Measurements from ENCODE around the gene OCA2.
"Not testable (repeated sequence)": the region's sequence is repeated elsewhere in the genome, so short reads cannot be mapped to it uniquely, and the experiment has no call there.

Gene OCA2

GRCh38 chr15:27762471-27762870 is 336.6 kb downstream of the OCA2 start:
- DNase-seq = no peak

DNA sequence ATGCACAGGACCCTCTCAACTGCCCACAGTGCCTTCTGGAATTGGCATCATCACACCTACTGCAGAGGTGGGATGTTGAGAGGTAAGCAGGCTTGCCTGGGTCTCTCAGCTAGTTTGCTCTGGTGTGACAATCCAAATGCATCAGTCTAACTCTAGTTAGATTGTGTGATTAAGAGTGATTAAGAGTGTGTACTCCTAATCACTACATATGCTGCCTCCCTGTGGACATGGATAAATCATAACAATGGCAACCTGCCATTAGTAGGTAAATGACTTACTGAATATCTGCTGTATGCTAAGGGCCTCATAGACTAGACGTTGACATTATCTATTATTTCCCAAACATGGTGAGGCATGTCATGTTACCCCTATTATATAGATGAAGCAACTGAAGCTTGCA is 342.1 kb downstream of the OCA2 start:
- no peak for DNase-seq

DNA sequence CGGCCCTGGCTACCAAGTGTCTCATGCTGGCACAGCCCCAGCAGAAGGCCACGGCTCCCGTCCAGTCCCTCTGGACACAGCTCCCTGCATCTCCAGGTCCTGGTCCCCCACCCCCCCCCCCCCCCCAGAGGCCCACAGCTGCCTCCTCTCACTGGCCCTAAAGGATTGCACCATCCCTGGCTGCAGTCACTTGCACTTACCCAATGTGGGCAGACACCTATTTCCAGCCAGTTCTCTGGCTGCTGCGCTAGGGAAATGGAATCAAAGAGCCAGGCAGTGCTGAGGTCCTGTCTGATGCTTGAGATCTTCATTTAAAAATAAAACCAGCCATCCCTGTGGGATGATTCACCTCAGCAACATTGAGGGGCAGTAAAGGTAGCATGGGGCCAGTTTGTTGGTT is 346.4 kb downstream of the OCA2 start:
- DNase-seq = no peak

DNA sequence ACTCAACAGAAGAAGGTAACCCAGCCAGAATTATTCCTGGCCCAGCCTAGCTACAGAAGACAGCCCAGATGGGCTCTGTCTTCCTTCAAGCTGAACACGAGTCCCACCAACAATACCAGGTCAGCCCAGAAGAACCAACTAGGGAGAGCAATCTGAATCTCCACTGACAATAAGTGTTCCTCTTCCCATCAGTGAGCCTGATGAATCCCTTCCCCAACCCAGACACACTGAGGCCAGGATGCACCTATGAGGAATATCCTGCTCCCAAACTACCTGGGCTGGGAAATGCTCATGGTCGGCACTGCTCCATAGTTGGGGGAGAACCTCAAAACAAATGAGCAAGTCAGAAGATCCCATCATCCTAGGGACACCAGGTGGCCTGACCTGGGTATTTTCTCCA is 351.1 kb downstream of the OCA2 start:
- no peak for DNase-seq

DNA sequence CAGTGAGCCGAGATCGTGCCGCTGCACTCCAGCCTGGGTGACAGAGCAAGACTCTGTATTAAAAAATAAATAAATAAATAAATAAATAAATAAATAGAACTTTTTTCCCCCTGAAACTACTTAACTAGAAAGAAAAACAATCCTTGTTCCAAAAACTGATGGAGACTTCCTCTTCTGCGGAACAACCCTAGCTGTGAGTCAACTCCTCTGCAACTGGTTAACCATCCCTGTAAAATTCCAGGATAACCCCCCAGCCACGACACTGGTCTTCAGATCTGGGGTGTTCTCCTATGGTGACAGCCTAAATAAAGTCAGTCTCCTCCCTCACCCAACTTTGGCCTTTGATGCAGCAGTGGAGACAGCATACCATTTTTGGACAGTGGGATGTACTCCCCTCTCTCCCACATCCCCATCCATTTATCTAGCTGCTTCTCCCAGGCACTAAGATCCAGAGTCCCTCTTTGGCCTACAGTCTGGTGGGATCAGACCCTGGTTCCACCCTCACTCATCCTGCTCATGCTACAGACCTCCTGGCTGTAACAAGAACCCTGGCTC is 352.6 kb downstream of the OCA2 start:
- DNase-seq = no peak

DNA sequence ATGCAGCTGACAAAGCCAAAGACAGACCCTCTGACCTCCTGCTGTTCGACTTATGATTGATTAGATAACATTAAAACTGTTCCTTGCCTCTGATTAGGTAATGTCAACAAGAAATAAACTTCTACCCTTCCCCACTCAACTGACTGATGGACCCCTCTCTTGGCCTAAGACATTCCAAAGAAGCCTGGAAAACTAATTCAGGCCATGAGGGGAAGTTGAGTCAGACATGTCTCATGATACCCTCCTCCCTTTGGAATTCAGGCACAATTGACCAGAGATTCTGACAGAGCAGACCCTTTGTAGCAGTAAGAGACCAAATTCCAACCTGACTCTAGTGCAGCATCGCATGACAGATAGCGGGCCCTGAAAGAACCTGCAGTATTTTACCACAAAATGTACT is 354.5 kb downstream of the OCA2 start:
- DNase-seq = no peak

- DNase-seq = no peak
Observed at GRCh38 chr15:27743638-27744037, 355.5 kb downstream of the OCA2 start.

- no peak for DNase-seq
Observed at GRCh38 chr15:27742751-27743477, 356.2 kb downstream of the OCA2 start.

DNA sequence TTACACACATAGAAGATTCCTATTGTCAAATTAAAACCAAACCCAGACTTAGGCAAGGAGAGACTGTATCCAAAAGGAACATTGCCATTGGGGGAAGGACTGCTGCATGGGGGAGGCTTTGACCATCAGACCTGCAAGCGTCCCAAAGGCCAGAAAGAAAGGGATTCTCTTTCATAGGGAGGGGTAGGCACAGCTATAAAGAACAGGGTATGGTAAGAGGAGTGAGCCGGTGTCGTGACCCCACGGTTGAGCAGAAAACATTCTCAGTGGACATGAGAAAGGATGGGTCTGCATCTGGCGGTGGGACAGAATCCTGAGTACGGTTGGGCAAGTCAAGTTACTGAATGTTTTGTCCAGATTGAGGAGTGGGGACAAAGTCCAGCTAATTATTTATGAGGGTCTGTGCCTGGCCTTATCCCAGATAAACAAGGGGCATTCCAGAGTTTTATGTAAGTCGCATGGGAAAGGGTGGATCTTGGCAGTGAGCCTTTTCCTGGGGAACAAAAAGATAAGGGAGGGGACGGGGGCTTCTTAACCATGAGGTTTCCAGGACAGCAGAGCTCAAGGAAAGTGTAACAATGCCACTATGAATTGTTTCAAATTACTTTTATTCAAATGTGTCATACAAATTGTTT is 357.8 kb downstream of the OCA2 start:
- no peak for DNase-seq

- no peak for DNase-seq
Observed at GRCh38 chr15:27734785-27735495, 364.2 kb downstream of the OCA2 start.

DNA sequence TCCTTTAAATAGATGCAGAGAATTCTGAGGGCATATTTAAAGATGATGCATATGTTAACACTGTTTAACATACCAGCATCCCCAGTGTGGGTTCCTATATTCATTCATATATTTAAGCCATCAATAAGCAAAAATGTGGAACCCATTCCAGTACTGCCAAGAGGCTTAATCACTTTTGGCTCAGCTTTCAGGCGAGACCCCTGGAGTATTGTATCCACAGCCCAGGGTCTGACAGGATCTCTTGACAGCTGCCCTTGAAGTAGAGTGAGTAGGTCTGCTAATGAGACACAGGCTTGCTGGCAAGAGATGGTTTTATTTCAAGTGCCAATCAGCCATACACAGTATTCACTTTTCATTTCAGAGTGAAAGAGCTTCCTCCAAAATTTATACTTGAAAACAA is 367.3 kb downstream of the OCA2 start:
- no peak for DNase-seq

- DNase-seq = no peak
Observed at GRCh38 chr15:27730868-27731267, 368.2 kb downstream of the OCA2 start.

DNA sequence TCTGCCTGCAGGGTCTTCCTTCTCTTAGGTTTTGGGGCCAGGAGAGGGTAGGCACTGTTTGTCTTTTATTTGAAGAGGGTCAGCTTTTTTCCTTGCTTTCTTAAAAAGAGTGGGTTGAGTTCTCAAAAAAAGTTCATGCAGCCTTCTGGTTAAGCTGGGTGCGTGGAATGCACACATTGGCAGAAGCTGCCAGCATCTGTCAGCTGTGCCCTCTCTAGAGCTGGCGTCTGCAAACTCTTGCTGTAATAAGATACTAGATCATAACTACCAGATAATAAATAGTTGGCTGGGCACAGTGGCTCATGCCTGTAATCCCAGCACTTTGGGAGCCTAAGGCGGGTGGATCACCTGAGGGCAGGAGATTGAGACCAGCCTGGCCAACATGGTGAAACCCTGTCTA is 373.4 kb downstream of the OCA2 start:
- no peak for DNase-seq

- DNase-seq = no peak
Observed at GRCh38 chr15:27723821-27724220, 375.3 kb downstream of the OCA2 start.

DNA sequence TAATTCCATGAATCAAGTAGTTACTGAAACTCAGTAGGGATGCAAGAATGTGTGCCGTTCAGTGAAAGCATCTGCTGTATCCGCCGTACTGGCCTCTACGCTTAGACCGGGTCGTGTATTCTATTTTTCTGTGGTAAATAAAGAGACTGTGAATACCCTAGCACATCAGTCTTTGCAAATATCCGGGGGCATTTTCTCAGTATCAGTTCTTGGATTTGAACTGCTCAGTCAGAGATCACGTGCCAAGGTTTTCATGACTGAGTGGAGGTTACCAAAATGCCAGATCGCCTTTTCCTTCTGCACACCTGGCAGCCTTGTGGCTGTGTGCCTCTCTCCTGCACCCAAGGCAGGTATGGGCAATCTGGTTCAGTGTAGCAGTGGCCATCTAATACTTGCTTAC is 377.0 kb downstream of the OCA2 start:
- DNase-seq = no peak

DNA sequence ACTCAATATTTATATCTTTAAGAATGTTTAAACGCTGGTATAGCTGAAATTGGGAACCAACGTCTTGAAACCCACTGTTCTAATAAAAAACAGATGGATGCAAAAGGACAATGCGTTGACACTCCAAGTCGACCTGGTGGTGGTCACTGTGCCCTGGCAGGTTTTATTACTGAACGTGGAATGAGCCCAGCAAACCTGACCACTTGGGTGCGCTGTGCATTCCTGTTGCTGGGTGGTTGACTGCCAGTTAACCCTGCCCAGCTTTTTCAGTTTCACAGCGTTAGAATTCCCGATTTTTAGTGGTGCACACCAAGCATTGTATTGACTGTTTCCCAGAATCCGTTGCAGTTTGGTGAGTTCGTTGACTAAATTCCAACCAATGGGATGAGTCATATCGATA is 384.4 kb downstream of the OCA2 start:
- DNase-seq = no peak

- not testable (repeated sequence) for DNase-seq
Observed at GRCh38 chr15:27713850-27714249, 385.3 kb downstream of the OCA2 start.

GRCh38 chr15:27707257-27707656 is 391.9 kb downstream of the OCA2 start:
- DNase-seq = no peak

DNA sequence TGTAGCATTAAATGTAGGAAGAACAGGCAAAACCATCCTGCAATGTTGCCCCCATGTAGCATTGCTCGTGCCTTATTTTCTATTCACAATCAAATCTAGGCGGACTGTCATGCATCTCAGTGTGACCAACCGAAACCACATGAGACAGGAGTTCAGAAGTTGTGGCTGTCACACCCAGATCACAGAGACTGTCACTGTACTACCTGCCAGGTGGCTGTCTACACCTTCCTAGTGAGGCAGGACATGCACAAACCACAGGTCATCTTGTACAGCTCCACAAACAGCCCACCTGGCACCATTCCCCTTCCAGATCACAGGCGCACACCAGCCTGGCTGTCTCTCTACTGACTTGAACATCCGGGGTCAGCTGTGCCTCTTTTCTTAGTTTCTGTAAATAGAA is 392.8 kb downstream of the OCA2 start:
- no peak for DNase-seq

DNA sequence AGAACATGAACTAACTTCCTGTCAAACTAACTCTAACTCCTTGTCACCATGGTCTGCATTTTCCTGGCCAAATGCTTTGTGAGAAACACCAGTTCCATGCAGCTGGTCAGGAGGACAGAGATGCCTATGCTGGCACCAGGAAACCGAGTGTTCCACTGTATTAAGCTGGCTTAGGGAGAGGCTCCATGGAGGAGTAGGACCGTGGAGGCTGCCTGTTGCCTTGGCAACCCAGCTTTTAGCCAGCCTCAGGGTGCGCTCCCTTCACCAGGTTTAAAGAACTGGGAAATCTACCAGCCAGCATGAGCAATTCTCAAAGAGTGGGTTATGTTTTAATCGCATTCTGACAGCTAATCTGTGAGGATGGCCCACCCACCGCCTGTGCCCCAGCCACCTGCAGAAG is 394.1 kb downstream of the OCA2 start:
- no peak for DNase-seq

Data from CD4-positive, alpha-beta T cell treated with Interleukin-4 for 1 hour (primary cell).